Measurements from ENCODE around the gene EMCN. TPM values are rescaled to one million over a fixed set of nuclear protein-coding genes. Genes with fewer than 3 reads are reported as not detected.
"Not testable (repeated sequence)": the region's sequence is repeated elsewhere in the genome, so short reads cannot be mapped to it uniquely, and the experiment has no call there.

The EMCN gene
- total RNA-seq, 2 donors from 2014 or later = 9.3 to 65.6 TPM

DNA sequence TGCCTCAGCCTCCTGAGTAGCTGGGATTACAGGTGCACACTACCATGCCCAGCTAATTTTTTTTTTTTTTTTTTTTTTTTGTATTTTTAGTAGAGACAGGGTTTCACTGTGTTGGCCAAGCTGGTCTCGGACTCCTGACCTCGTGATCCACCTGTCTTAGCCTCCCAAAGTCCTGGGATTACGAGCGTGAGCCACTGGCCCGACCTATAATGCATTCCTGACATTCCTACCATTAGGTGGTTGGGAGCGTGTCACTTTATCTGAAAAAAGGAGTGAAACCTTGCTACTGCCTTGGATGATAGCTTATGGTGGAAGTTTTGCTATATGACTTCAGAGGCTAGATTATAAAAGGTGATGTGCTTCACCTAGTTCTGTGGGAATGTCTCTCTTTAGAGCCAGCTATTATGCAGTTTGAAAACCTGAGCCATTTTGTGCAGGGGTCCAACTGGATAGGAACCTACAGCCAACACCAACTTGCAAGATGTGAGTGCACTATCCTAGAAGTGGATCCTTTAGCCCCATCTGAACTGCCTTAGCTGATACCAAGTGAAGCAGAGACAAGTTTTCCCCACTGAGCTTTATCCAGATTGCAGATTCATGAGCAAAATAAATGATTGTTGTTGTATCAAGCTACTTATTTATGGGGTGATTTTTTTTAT is 29.8 kb upstream of the EMCN start:
- ATAC-seq (ENCODE audit: insufficient number of reproducible peaks, low FRiP score, low read depth) (no peak), DNase-seq (ENCODE audit: low spot score) (no peak)
- no peaks in the 10 kb centered on the region for H3K4me1 ChIP-seq (ENCODE audit: control insufficient read depth in 1 of 2, low read depth in 2 of 2)
- H3K27ac ChIP-seq = no peak overlapping the region
- H3K4me3 ChIP-seq = no peak overlapping the region
- no peaks in the 10 kb centered on the region for H3K9me3 ChIP-seq
- TF ChIP-seq, protein P1, sequence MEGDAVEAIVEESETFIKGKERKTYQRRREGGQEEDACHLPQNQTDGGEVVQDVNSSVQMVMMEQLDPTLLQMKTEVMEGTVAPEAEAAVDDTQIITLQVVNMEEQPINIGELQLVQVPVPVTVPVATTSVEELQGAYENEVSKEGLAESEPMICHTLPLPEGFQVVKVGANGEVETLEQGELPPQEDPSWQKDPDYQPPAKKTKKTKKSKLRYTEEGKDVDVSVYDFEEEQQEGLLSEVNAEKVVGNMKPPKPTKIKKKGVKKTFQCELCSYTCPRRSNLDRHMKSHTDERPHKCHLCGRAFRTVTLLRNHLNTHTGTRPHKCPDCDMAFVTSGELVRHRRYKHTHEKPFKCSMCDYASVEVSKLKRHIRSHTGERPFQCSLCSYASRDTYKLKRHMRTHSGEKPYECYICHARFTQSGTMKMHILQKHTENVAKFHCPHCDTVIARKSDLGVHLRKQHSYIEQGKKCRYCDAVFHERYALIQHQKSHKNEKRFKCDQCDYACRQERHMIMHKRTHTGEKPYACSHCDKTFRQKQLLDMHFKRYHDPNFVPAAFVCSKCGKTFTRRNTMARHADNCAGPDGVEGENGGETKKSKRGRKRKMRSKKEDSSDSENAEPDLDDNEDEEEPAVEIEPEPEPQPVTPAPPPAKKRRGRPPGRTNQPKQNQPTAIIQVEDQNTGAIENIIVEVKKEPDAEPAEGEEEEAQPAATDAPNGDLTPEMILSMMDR (IDR thresholded peaks at IDR 0.05) = no peak
- no peaks in the 10 kb centered on the region for H3K36me3 ChIP-seq
- H3K27me3 ChIP-seq (replicated peaks; ENCODE audit: insufficient read depth) = no peaks in the 10 kb centered on the region

DNA sequence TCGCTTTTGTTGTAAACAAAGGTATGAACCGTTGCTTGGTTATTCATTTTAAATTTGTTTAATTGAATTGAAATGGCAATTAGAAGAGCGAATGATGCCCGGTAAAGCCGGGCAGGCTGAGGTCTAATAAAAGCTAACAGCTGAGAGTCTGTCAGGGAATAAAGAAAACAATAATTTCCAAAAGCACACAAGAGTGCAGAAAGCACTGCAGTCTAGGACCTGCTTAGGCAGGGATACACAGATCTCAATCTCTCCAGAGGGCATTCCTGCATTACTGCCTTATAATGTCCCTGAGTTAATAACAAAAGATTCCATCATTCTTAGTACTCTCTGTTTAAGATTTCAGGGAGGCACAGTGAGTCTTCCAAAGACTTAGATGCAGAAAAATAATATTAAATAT is 27.6 kb upstream of the EMCN start:
- ATAC-seq (ENCODE audit: insufficient number of reproducible peaks, low FRiP score, low read depth) = no peak
- DNase-seq (ENCODE audit: low spot score) = no peak
- TF ChIP-seq, protein P1 (IDR thresholded peaks at IDR 0.05) = no peak
- Histone ChIP-seq H3K36me3 (no peaks in the 10 kb centered on the region), H3K4me1 (ENCODE audit: control insufficient read depth in 1 of 2, low read depth in 2 of 2) (no peaks in the 10 kb centered on the region), H3K27ac (no peak overlapping the region), H3K9me3 (no peaks in the 10 kb centered on the region), H3K4me3 (no peak overlapping the region), H3K27me3 (replicated peaks; ENCODE audit: insufficient read depth) (no peaks in the 10 kb centered on the region)

DNA sequence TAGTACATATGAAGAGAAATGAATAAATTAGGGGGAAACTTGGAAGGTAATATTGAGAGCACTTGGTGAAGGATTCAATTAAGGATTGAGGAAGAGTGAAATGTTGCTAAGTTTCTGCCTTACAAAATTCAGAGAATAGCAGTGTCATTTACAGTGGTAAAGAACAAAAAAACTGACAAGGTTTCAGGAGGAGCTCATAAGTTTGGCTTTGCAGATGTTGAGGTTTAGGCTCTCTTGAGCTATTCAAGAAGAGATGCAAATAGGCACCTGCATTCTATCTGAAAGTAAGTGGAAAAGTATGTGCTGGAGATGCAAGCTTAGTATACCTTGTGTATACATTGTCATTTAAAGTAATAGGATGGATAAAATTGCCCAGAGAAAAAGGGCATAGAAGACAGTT is 22.3 kb upstream of the EMCN start:
- Histone ChIP-seq H3K27ac (no peak overlapping the region), H3K9me3 (no peaks in the 10 kb centered on the region), H3K4me3 (no peak overlapping the region), H3K4me1 (ENCODE audit: control insufficient read depth in 1 of 2, low read depth in 2 of 2) (no peaks in the 10 kb centered on the region), H3K36me3 (no peaks in the 10 kb centered on the region), H3K27me3 (replicated peaks; ENCODE audit: insufficient read depth) (no peaks in the 10 kb centered on the region)
- no peak for DNase-seq (ENCODE audit: low spot score)
- ATAC-seq (ENCODE audit: insufficient number of reproducible peaks, low FRiP score, low read depth) = no peak
- TF ChIP-seq, protein P1 (IDR thresholded peaks at IDR 0.05) = no peak

DNA sequence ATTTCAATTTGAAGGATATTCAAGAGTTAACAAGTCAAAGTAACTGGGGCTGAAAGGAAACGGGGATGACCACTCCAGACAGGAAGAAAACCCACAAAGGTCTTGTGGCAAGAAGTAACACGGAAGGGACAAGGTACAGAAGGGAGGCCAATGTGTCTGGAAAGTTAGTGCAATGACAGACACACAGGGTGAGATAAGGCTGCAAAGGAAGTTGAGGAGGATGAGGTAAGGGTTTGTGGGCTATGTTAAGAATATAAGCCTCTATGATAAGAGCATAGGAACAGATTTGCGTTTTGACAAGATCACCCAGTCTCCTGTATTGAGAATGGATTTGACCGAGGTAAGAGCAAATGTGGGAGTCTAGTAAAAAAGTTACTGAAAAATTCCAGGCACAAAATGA is 21.9 kb upstream of the EMCN start:
- Histone ChIP-seq H3K9me3 (no peaks in the 10 kb centered on the region), H3K36me3 (no peaks in the 10 kb centered on the region), H3K4me3 (no peak overlapping the region), H3K27me3 (replicated peaks; ENCODE audit: insufficient read depth) (no peaks in the 10 kb centered on the region), H3K27ac (no peak overlapping the region), H3K4me1 (ENCODE audit: control insufficient read depth in 1 of 2, low read depth in 2 of 2) (no peaks in the 10 kb centered on the region)
- ATAC-seq (ENCODE audit: insufficient number of reproducible peaks, low FRiP score, low read depth) (no peak), DNase-seq (ENCODE audit: low spot score) (no peak)
- TF ChIP-seq, protein P1 (IDR thresholded peaks at IDR 0.05) = no peak

DNA sequence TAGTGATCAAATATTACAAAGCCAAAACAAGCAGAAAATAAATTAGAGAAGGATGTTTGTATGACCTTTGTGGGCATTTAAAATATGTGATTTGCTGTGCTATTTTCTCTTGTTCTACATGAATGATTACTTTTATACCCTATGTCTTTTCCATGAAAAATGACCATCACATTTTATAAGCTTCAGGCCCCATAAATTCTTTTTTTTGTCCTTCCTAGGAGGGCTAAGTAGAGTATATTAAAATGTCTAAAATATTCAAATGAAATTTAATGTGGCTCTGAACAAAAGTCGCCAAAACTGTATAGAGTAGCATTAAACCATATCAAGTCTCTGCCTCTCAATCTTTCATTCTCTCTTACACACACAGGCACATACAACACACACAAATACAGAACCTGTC is 15.9 kb upstream of the EMCN start:
- DNase-seq (ENCODE audit: low spot score) (no peak), ATAC-seq (ENCODE audit: insufficient number of reproducible peaks, low FRiP score, low read depth) (no peak)
- H3K4me1 ChIP-seq (ENCODE audit: control insufficient read depth in 1 of 2, low read depth in 2 of 2) = no peaks in the 10 kb centered on the region
- peaks cover 6% of the 10 kb centered on the region for H3K9me3 ChIP-seq
- TF ChIP-seq, protein P1 (IDR thresholded peaks at IDR 0.05) = no peak
- H3K27me3 ChIP-seq (replicated peaks; ENCODE audit: insufficient read depth) = no peaks in the 10 kb centered on the region
- no peak overlapping the region for H3K27ac ChIP-seq
- no peaks in the 10 kb centered on the region for H3K36me3 ChIP-seq
- H3K4me3 ChIP-seq = no peak overlapping the region

DNA sequence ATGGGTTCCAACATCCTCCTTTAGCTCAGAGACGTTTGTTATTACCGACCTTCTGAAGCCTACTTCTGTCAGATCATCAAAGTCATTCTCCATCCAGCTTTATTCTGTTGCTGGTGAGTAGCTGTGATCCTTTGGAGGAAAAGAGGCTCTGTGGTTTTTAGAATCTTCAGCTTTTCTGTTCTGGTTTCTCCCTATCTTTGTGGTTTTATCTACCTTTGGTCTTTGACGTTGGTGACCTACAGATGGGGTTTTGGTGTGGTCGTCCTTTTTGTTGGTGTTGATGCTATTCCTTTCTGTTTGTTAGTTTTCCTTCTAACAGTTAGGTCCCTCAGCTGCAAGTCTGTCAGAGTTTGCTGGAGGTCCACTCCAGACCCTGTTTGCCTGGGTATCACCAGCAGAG is 12.3 kb upstream of the EMCN start:
- H3K36me3 ChIP-seq; H3K4me1 ChIP-seq (ENCODE audit: control insufficient read depth in 1 of 2, low read depth in 2 of 2); H3K27me3 ChIP-seq (replicated peaks; ENCODE audit: insufficient read depth); H3K27ac ChIP-seq; H3K9me3 ChIP-seq; DNase-seq (ENCODE audit: low spot score); ATAC-seq (ENCODE audit: insufficient number of reproducible peaks, low FRiP score, low read depth); H3K4me3 ChIP-seq: not testable (repeated sequence)
